Calu3 (cell line): ENCODE measurements around the gene SMARCA4. TPM values are rescaled to one million over a fixed set of nuclear protein-coding genes. Genes with fewer than 3 reads are reported as not detected.

Experiments
- BruUV-seq: library from RNA; stranded (reverse); fragments of 400-500 nt; replicated peaks from 2 replicates; lab custom pipeline; 2021; lab: Mats Ljungman, UMichigan
- CTCF ChIA-PET: fragments of 300-600 bp; sonication (Branson Sonifier 250); formaldehyde crosslinking; loops from one replicate; lab custom pipeline; 2022; ENCODE audit warnings: antibody characterized with exemption; lab: Charles Lee
- DNase-seq: peaks from one replicate; pipeline ENCODE4 v3.0.0; 2022
- H3K27ac Mint-ChIP-seq: one replicate; pipeline ENCODE4 v1.8.0; 2022; ENCODE audit warnings: mixed read lengths; ENCODE audit not compliant: unreplicated experiment
- H3K27me3 Mint-ChIP-seq: one replicate; pipeline ENCODE4 v1.8.0; 2022; ENCODE audit warnings: mixed read lengths; ENCODE audit not compliant: unreplicated experiment
- H3K36me3 Mint-ChIP-seq: one replicate; pipeline ENCODE4 v1.8.0; 2022; ENCODE audit warnings: mild to moderate bottlenecking, moderate library complexity, mixed read lengths; ENCODE audit not compliant: insufficient read depth, unreplicated experiment
- H3K4me1 Mint-ChIP-seq: one replicate; pipeline ENCODE4 v1.8.0; 2022; ENCODE audit warnings: mild to moderate bottlenecking, low read depth, mixed read lengths; ENCODE audit not compliant: unreplicated experiment
- H3K4me3 Mint-ChIP-seq: one replicate; pipeline ENCODE4 v1.8.0; 2022; ENCODE audit warnings: mild to moderate bottlenecking, low read depth, moderate library complexity, mixed read lengths; ENCODE audit not compliant: unreplicated experiment
- H3K9me3 Mint-ChIP-seq: one replicate; pipeline ENCODE4 v1.8.0; 2022; ENCODE audit warnings: low read depth, mixed read lengths; ENCODE audit not compliant: unreplicated experiment
- intact Hi-C: fragments of 100-400 bp; cut with micrococcal nuclease; formaldehyde crosslinking; loops from one replicate; pipeline ENCODE4 v1.10.0; 2022; ENCODE audit not compliant: unreplicated experiment
- total RNA-seq: library from RNA; stranded (reverse); gene quantifications from 2 replicates; pipeline ENCODE4 v1.2.3, GENCODE V29; 2022
- TF ChIP-seq, protein P1 (sequence below): fragments of 200-600 bp; IDR thresholded peaks from one replicate; pipeline ENCODE4 v1.8.0; 2022; ENCODE audit warnings: antibody characterized with exemption; ENCODE audit not compliant: unreplicated experiment

Gene SMARCA4
- total RNA-seq, 1 experiment from 2014 or later, result 116 TPM

DNA sequence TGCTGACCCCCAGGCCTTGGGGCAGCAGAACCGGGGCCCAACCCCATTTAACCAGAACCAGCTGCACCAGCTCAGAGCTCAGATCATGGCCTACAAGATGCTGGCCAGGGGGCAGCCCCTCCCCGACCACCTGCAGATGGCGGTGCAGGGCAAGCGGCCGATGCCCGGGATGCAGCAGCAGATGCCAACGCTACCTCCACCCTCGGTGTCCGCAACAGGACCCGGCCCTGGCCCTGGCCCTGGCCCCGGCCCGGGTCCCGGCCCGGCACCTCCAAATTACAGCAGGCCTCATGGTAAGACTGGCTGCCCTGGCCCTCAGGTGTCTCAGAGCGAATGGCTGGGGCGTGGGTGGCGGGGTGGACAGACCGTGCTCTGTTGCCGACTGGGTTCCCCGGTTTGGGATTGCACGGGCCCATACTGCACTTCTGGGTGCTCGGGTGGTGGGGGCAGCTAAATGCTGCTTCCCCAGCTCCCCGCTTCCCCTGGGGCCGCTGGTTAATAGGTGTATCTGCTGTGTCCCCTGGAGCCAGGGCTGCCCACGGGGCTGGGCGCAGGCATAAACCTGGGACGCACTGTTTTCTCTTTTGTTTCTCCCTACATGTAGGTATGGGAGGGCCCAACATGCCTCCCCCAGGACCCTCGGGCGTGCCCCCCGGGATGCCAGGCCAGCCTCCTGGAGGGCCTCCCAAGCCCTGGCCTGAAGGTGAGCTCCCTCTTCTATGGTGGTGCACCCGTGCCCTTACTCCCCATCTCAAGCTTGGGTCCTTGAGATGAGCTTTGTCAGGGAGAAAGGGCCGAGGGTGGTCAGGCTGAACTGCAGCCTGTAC lies 25.7 kb downstream of the SMARCA4 start:
- BruUV-seq, result no TSS peak
- H3K27ac Mint-ChIP-seq, result no peak overlapping the region
- no peaks in the 10 kb centered on the region for H3K27me3 Mint-ChIP-seq
- H3K4me3 Mint-ChIP-seq, result no peak overlapping the region
- peaks cover 22% of the 10 kb centered on the region for H3K36me3 Mint-ChIP-seq
- DNase-seq, result no peak
- H3K4me1 Mint-ChIP-seq, result no peaks in the 10 kb centered on the region
- no peaks in the 10 kb centered on the region for H3K9me3 Mint-ChIP-seq
- TF ChIP-seq, protein P1, sequence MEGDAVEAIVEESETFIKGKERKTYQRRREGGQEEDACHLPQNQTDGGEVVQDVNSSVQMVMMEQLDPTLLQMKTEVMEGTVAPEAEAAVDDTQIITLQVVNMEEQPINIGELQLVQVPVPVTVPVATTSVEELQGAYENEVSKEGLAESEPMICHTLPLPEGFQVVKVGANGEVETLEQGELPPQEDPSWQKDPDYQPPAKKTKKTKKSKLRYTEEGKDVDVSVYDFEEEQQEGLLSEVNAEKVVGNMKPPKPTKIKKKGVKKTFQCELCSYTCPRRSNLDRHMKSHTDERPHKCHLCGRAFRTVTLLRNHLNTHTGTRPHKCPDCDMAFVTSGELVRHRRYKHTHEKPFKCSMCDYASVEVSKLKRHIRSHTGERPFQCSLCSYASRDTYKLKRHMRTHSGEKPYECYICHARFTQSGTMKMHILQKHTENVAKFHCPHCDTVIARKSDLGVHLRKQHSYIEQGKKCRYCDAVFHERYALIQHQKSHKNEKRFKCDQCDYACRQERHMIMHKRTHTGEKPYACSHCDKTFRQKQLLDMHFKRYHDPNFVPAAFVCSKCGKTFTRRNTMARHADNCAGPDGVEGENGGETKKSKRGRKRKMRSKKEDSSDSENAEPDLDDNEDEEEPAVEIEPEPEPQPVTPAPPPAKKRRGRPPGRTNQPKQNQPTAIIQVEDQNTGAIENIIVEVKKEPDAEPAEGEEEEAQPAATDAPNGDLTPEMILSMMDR, result no peak
- CTCF ChIA-PET, result no interaction called here
- intact Hi-C loops, result no loop called here

DNA sequence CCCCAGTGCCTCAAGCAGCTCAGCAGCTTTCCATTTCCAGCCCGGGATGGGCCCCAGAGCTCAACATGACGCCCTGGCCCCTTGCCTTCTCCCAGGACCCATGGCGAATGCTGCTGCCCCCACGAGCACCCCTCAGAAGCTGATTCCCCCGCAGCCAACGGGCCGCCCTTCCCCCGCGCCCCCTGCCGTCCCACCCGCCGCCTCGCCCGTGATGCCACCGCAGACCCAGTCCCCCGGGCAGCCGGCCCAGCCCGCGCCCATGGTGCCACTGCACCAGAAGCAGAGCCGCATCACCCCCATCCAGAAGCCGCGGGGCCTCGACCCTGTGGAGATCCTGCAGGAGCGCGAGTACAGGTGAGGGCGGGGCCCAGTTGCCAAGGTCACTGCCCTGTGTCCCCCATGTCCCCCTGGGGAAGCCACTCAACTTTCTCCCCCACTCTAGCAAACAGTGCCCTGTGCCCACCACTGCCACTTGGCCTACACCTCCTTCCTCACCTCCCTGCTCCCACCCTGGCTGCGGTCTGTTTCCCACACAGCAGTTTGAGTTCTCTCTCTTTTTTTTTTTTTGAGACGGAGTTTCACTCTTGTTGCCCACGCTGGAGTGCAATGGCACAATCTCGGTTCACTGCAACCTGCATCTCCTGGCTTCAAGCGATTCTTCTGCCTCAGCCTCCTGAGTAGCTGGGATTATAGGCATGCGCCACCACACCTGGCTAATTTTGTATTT lies 26.9 kb downstream of the SMARCA4 start:
- Mint-ChIP-seq H3K4me3 (no peak overlapping the region), H3K36me3 (peaks cover 24% of the 10 kb centered on the region), H3K27ac (no peak overlapping the region), H3K27me3 (no peaks in the 10 kb centered on the region), H3K4me1 (no peaks in the 10 kb centered on the region), H3K9me3 (no peaks in the 10 kb centered on the region)
- TF ChIP-seq, protein P1, result no peak
- BruUV-seq, result no TSS peak
- CTCF ChIA-PET, result no interaction called here
- DNase-seq, result no peak
- intact Hi-C loops, result no loop called here

DNA sequence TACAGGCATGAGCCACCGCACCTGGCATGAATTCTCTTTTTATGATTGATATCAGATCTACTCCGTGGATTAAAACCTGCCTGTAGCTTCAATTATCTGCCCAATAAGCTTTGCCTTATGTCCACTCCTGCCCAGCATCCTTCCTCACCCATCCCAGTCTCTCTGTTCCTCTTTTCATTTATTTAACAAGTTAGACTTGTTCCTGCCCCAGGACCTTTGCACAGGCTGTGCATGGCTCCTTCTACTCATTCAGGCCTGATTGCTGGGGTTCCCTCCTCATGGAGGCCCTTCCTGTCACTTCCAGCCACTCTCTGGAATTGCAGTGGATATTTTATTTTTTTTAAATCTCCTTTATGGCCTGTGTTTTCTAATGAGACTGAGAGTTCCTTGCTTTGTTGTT lies 27.6 kb downstream of the SMARCA4 start:
- TF ChIP-seq, protein P1, result no peak
- DNase-seq, result no peak
- no peak overlapping the region for H3K27ac Mint-ChIP-seq
- BruUV-seq, result no TSS peak
- intact Hi-C loops, result no loop called here
- no peaks in the 10 kb centered on the region for H3K9me3 Mint-ChIP-seq
- no peaks in the 10 kb centered on the region for H3K27me3 Mint-ChIP-seq
- H3K36me3 Mint-ChIP-seq, result peaks cover 29% of the 10 kb centered on the region
- H3K4me3 Mint-ChIP-seq, result no peak overlapping the region
- H3K4me1 Mint-ChIP-seq, result no peaks in the 10 kb centered on the region
- CTCF ChIA-PET, result no interaction called here

DNA sequence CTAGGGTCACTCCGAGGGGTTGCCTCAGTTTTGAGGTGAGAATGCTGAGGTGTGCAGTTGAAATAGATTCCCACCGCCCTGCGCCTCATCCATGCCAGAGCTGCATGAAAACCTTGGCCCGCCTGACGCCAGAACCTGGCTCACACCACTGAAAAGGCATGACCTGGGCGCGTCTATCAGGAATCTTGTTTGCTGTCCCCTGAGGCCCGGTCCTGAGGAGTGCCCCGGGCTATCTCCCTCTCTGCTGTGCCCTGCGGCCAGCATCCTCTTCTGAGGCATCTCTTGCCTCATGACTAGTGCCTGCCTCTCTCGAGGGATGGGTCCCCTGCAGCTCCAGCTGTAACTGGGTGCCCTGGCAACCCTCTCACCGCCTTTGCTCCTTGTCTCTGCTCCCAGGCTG lies 28.1 kb downstream of the SMARCA4 start:
- Mint-ChIP-seq H3K4me3 (no peak overlapping the region), H3K4me1 (no peaks in the 10 kb centered on the region), H3K36me3 (peaks cover 29% of the 10 kb centered on the region), H3K27me3 (no peaks in the 10 kb centered on the region), H3K27ac (no peak overlapping the region), H3K9me3 (no peaks in the 10 kb centered on the region)
- CTCF ChIA-PET, result no interaction called here
- no TSS peak for BruUV-seq
- intact Hi-C loops, result no loop called here
- TF ChIP-seq, protein P1, result no peak
- no peak for DNase-seq
